SK-N-SH (cell line): ENCODE results near the gene ARMC8. TPM values are rescaled to one million over a fixed set of nuclear protein-coding genes. Genes with fewer than 3 reads are reported as not detected.

Source experiments
- CTCF ChIA-PET: fragments of 300-600, 350-600 bp; formaldehyde crosslinking; extraction: SDS; loops from one replicate; lab custom pipeline; 2021; lab: Yijun Ruan, JAX
- POLR2A ChIA-PET: fragments of 350-600 bp; sonication (Branson Sonifier 250); formaldehyde crosslinking; extraction: SDS; loops from one replicate; lab custom pipeline; 2020; ENCODE audit warnings: antibody characterized with exemption, inconsistent platforms; lab: Yijun Ruan, JAX
- DNase-seq: peaks from one replicate; pipeline ENCODE4 v3.0.0; 2012
- H2AFZ ChIP-seq: fragments of 200-600 bp; sonication (generic); 2 replicates; pipeline ENCODE4 v1.8.1; 2016; ENCODE audit warnings: antibody characterized with exemption, mild to moderate bottlenecking, low read depth
- H3F3A ChIP-seq: fragments of 200-600 bp; sonication (generic); replicated peaks from 2 replicates; pipeline ENCODE3; 2016; ENCODE audit warnings: antibody characterized with exemption, mild to moderate bottlenecking; ENCODE audit not compliant: insufficient read depth
- H3K27ac ChIP-seq, 2 experiments: fragments of 200-500 bp in 1 of 2; fragments of 200-600 bp in 1 of 2; sonication (Bioruptor generic) in 1 of 2; sonication (generic), shearing (Covaris generic) in 1 of 2; 2 replicates each; pipeline versions ENCODE4 v1.5.1 to v1.6.1; 2014 to 2016; ENCODE audit warnings: low read depth in 2 of 2, inconsistent platforms in 1 of 2, low read length in 1 of 2, mild to moderate bottlenecking in 1 of 2, mixed read lengths in 1 of 2
- H3K27me3 ChIP-seq: fragments of 200-600 bp; sonication (generic), shearing (Covaris generic); 2 replicates; pipeline ENCODE4 v1.6.1; 2016; ENCODE audit warnings: mixed run types; ENCODE audit not compliant: insufficient read depth
- H3K36me3 ChIP-seq, 2 experiments: fragments of 200-500 bp in 1 of 2; fragments of 200-600 bp in 1 of 2; sonication (Bioruptor generic) in 1 of 2; sonication (generic) in 1 of 2; replicated peaks in 1 of 2; 2 replicates each; pipeline versions ENCODE3 to v1.5.1; 2014 to 2016; ENCODE audit warnings: low read length in 1 of 2, mild to moderate bottlenecking in 1 of 2; ENCODE audit not compliant: insufficient read depth in 2 of 2, control insufficient read depth in 1 of 2
- H3K4me1 ChIP-seq, 2 experiments: fragments of 200-500 bp in 1 of 2; fragments of 200-600 bp in 1 of 2; sonication (Bioruptor generic) in 1 of 2; sonication (generic), shearing (Covaris generic) in 1 of 2; 2 replicates each; pipeline versions ENCODE4 v1.5.1 to v1.6.1; 2014 to 2016; ENCODE audit warnings: low read depth in 1 of 2, low read length in 1 of 2, mixed run types in 1 of 2; ENCODE audit not compliant: insufficient read depth in 2 of 2, control insufficient read depth in 1 of 2
- H3K4me2 ChIP-seq: fragments of 200-600 bp; sonication (generic), shearing (Covaris generic); 2 replicates; pipeline ENCODE4 v1.6.1; 2017; ENCODE audit warnings: mixed run types
- H3K4me3 ChIP-seq, 2 experiments: fragments of 200-500 bp in 1 of 2; fragments of 200-600 bp in 1 of 2; sonication (Bioruptor generic) in 1 of 2; sonication (generic), shearing (Covaris generic) in 1 of 2; 2 replicates each; pipeline versions ENCODE4 v1.5.1 to v1.8.1; 2014 to 2016; ENCODE audit warnings: low read depth in 2 of 2, inconsistent platforms in 1 of 2, low read length in 1 of 2, mild to moderate bottlenecking in 1 of 2, mixed read lengths in 1 of 2, moderate library complexity in 1 of 2
- H3K79me2 ChIP-seq: fragments of 200-600 bp; sonication (generic); 2 replicates; pipeline ENCODE4 v1.8.1; 2017; ENCODE audit warnings: mild to moderate bottlenecking; ENCODE audit not compliant: insufficient read depth
- H3K9ac ChIP-seq: fragments of 200-600 bp; sonication (generic); 2 replicates; pipeline ENCODE4 v1.6.1; 2017; ENCODE audit warnings: mixed run types
- H3K9me2 ChIP-seq: fragments of 200-600 bp; sonication (generic); 2 replicates; pipeline ENCODE4 v1.6.1; 2017; ENCODE audit warnings: mixed run types
- H3K9me3 ChIP-seq: fragments of 200-600 bp; sonication (generic); 2 replicates; pipeline ENCODE4 v1.6.1; 2017; ENCODE audit warnings: mixed run types, mild to moderate bottlenecking, moderate library complexity
- H4K20me1 ChIP-seq: fragments of 200-600 bp; sonication (generic); 2 replicates; pipeline ENCODE4 v1.6.1; 2017; ENCODE audit warnings: mild to moderate bottlenecking, mixed run types; ENCODE audit not compliant: insufficient read depth
- ELF1 ChIP-seq: IDR thresholded peaks from 2 replicates; pipeline ENCODE4 v1.4.0; 2012
- EZH2phosphoT487 ChIP-seq: fragments of 200-600 bp; sonication (generic); IDR thresholded peaks from 2 replicates; pipeline ENCODE4 v1.6.1; 2017; ENCODE audit warnings: low read depth, mixed run types, mild to moderate bottlenecking, antibody characterized with exemption, moderate library complexity, borderline replicate concordance
- FOSL2 ChIP-seq: IDR thresholded peaks from 2 replicates; pipeline ENCODE4 v1.4.0; 2012; ENCODE audit warnings: low read depth, mild to moderate bottlenecking, moderate library complexity, borderline replicate concordance
- GABPA ChIP-seq: IDR thresholded peaks from 2 replicates; pipeline ENCODE4 v1.4.0; 2012; ENCODE audit warnings: low read depth, mild to moderate bottlenecking
- GATA2 ChIP-seq: sonication (generic); formaldehyde crosslinking; IDR thresholded peaks from 2 replicates; pipeline ENCODE4 v1.5.0; 2020; ENCODE audit warnings: mild to moderate bottlenecking, missing genetic modification reagents
- JUND ChIP-seq: IDR thresholded peaks from 2 replicates; pipeline ENCODE4 v1.4.0; 2012
- NRF1 ChIP-seq: IDR thresholded peaks from 2 replicates; pipeline ENCODE4 v1.6.1; 2012; ENCODE audit warnings: low read depth, mild to moderate bottlenecking, low read length
- POLR2AphosphoS5 ChIP-seq: IDR thresholded peaks from 2 replicates; pipeline ENCODE4 v1.6.1; 2012; ENCODE audit warnings: low read depth, low read length
- TCF12 ChIP-seq: IDR thresholded peaks from 2 replicates; pipeline ENCODE4 v1.4.0; 2012
- YY1 ChIP-seq: IDR thresholded peaks from 2 replicates; pipeline ENCODE4 v1.4.0; 2012; ENCODE audit warnings: low read depth, mild to moderate bottlenecking
- WGBS: methylation state at CpG from one replicate; pipeline ENCODE4 v1.1.6; 2017; ENCODE audit warnings: low lambda C conversion rate; 5-methylcytosine and 5-hydroxymethylcytosine counted together
- polyA plus RNA-seq, 3 experiments: library from polyadenylated mRNA; depleted of rRNA; stranded (reverse); fragments of >200 nt; gene quantifications; 2 replicates each; pipeline ENCODE4 v1.2.3, GENCODE V29; 2012
- TF ChIP-seq, protein P1 (sequence below): IDR thresholded peaks from 2 replicates; pipeline ENCODE4 v1.6.1; 2012; ENCODE audit warnings: mild to moderate bottlenecking, low read depth, low read length, moderate library complexity
- TF ChIP-seq, protein P2 (sequence below): IDR thresholded peaks from 2 replicates; pipeline ENCODE4; 2012
- TF ChIP-seq, protein P3 (sequence below): IDR thresholded peaks from 2 replicates; pipeline ENCODE4 v1.4.0; 2012; ENCODE audit warnings: low read depth, borderline replicate concordance
- TF ChIP-seq, protein P4 (sequence below): fragments of 200-600 bp; sonication (generic); IDR thresholded peaks from 2 replicates; pipeline ENCODE4 v1.6.1; 2017; ENCODE audit warnings: antibody characterized with exemption, mild to moderate bottlenecking, moderate library complexity

ARMC8 gene
- polyA plus RNA-seq, 1 of the 3 experiments (the other 2 are of a cell fraction) = 35.5 TPM

DNA sequence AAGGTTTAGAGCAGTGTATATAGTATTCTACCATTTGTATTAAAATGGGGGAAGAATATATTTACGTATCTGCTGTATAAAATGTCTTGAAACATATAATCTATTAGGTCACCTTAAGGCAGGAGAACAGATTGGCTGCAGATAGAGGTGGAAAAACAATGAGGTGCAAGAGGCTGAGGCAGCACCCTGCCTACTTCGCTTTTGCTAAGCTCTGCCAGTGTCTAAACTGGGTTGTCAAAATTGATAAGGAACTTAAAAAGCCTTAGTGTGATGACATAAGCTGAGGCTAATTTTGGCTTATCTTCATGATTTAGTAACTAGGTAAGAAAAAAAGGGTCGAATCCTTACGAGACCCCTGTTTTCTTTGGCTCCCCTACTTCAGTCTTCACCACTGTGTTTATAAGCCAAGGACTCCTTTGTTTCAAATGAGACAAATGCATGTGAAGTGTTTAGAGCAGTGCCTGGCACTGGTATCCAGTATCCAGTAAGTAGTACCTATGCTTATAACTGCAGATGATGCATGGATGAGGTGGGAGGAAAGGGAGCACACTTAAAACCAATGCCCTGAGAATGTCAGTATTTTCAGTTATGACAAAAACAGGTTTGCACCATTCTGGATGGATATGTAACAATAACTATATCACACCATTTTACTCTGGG lies 45.7 kb downstream of the ARMC8 start (continued):
- TF ChIP-seq, protein P1, sequence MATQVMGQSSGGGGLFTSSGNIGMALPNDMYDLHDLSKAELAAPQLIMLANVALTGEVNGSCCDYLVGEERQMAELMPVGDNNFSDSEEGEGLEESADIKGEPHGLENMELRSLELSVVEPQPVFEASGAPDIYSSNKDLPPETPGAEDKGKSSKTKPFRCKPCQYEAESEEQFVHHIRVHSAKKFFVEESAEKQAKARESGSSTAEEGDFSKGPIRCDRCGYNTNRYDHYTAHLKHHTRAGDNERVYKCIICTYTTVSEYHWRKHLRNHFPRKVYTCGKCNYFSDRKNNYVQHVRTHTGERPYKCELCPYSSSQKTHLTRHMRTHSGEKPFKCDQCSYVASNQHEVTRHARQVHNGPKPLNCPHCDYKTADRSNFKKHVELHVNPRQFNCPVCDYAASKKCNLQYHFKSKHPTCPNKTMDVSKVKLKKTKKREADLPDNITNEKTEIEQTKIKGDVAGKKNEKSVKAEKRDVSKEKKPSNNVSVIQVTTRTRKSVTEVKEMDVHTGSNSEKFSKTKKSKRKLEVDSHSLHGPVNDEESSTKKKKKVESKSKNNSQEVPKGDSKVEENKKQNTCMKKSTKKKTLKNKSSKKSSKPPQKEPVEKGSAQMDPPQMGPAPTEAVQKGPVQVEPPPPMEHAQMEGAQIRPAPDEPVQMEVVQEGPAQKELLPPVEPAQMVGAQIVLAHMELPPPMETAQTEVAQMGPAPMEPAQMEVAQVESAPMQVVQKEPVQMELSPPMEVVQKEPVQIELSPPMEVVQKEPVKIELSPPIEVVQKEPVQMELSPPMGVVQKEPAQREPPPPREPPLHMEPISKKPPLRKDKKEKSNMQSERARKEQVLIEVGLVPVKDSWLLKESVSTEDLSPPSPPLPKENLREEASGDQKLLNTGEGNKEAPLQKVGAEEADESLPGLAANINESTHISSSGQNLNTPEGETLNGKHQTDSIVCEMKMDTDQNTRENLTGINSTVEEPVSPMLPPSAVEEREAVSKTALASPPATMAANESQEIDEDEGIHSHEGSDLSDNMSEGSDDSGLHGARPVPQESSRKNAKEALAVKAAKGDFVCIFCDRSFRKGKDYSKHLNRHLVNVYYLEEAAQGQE = no peak
- TF ChIP-seq TCF12 = no peak
- TF ChIP-seq, all 33 proteins: peak for 0

DNA sequence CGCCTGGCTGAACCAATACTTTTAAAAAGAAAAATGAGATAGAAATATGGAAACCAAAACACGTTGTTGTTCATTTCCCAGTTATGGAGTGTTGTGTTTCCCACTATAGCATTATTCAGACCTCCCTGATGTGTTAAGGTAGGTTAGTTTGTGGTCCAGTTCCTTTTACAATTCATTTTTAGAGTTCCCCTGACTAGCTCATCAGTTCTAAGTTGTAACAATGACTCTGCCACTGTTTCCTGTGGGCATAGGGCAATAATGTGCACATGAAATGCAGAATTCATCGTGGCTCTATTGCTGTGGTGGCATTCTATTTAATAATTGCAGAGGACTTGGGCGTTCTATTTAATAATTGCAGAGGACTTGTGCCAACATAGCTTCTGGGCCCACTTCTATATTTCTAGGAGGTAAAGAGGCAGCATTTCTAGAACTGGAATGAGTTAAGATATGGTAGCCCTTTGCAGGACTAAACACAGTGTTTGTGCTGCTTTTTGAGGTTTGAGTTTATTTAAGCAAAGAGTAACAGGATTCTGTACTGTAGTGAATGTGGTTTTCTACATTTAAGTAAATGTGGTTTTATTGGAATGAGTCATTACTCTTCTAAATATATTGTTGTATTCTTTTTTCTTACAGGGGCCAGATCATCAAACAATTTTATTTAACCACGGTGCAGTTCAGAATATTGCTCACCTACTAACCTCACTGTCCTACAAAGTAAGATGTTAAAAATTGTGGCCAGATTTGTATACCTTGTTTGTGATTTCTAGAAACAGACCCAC lies 47.5 kb downstream of the ARMC8 start:
- TF ChIP-seq NRF1 = no peak
- no peak for TF ChIP-seq GATA2 (CRISPR knock-in tag)
- peak; percentile 15; the same call in 1 of the 2 replicates for TF ChIP-seq FOSL2
- peak; percentile 20; the same call in 1 of the 2 replicates for TF ChIP-seq JUND
- H3K9me3 ChIP-seq = no peaks in the 10 kb centered on the region
- no peak for DNase-seq
- peak overlapping the region in 1 of 2 experiments; percentile 48; a peak in 2 of 4 replicates for H3K27ac ChIP-seq
- peaks cover 65 to 67% of the 10 kb centered on the region in 2 experiments for H3K36me3 ChIP-seq
- H3K9me2 ChIP-seq = no peaks in the 10 kb centered on the region
- no peak overlapping the region for H2AFZ ChIP-seq
- CTCF ChIA-PET = interaction anchor here (0.9 kb wide), 1 partner anchor 112 kb away, joined by 3 read pairs; no protein-coding TSS in a partner anchor
- peaks cover 27% of the 10 kb centered on the region for H3F3A ChIP-seq
- H3K4me2 ChIP-seq = no peak overlapping the region
- peaks cover 6% of the 10 kb centered on the region; the same call in 1 of the 2 replicates for H4K20me1 ChIP-seq
- H3K4me1 ChIP-seq = peaks cover 0 to 5% of the 10 kb centered on the region in 2 experiments; a peak in 1 of 4 replicates
- WGBS = 95% methylated on average over 5 of the region's 5 CpGs
- H3K27me3 ChIP-seq = no peaks in the 10 kb centered on the region
- POLR2A ChIA-PET = interaction anchor here (0.6 kb wide), 1 partner anchor 58 kb away, joined by 3 read pairs; no protein-coding TSS in a partner anchor
- H3K79me2 ChIP-seq = 0 out of 2 replicates have a peak, but pooled peaks cover 3% of the 10 kb centered on the region
- H3K4me3 ChIP-seq = no peak overlapping the region
- H3K9ac ChIP-seq = no peak overlapping the region

DNA sequence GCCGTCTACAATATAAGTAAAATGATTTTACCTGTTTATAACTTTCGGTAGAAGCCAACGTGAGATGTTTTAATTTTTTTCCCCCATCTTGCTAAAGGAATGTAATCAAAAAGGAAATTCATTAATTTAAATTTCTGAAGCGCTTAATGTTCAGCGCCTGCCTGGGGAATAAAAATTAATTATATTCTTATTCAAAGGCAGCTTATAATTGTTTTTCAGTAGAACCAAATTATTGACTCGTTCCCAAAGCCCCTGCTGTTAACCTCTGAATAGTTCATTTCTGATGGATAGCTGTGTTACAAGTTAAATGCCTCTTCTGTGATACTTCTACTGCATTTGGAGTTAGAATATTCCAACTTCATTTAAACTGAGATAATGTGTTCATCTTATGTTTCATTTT lies 51.6 kb downstream of the ARMC8 start:
- Histone ChIP-seq H3K4me1 (peaks cover 0 to 5% of the 10 kb centered on the region in 2 experiments; a peak in 1 of 4 replicates), H2AFZ (no peak overlapping the region), H3F3A (peaks cover 16% of the 10 kb centered on the region), H3K4me2 (no peak overlapping the region), H3K79me2 (0 out of 2 replicates have a peak, but pooled peaks cover under 1% of the 10 kb centered on the region), H3K4me3 (no peak overlapping the region), H3K36me3 (peaks cover 61 to 80% of the 10 kb centered on the region in 2 experiments), H3K9me3 (no peaks in the 10 kb centered on the region), H3K27me3 (no peaks in the 10 kb centered on the region), H3K9ac (no peak overlapping the region), H3K9me2 (no peaks in the 10 kb centered on the region), H4K20me1 (peaks cover 6% of the 10 kb centered on the region; the same call in 1 of the 2 replicates), H3K27ac (no peak overlapping the region)
- ChIA-PET CTCF (no interaction called here), POLR2A (no interaction called here)
- TF ChIP-seq YY1 (no peak), EZH2phosphoT487 (no peak), GABPA (no peak), POLR2AphosphoS5 (no peak), ELF1 (no peak)
- TF ChIP-seq, protein P2, sequence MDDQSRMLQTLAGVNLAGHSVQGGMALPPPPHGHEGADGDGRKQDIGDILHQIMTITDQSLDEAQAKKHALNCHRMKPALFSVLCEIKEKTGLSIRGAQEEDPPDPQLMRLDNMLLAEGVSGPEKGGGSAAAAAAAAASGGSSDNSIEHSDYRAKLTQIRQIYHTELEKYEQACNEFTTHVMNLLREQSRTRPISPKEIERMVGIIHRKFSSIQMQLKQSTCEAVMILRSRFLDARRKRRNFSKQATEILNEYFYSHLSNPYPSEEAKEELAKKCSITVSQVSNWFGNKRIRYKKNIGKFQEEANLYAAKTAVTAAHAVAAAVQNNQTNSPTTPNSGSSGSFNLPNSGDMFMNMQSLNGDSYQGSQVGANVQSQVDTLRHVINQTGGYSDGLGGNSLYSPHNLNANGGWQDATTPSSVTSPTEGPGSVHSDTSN = no peak
- TF ChIP-seq, protein P3, sequence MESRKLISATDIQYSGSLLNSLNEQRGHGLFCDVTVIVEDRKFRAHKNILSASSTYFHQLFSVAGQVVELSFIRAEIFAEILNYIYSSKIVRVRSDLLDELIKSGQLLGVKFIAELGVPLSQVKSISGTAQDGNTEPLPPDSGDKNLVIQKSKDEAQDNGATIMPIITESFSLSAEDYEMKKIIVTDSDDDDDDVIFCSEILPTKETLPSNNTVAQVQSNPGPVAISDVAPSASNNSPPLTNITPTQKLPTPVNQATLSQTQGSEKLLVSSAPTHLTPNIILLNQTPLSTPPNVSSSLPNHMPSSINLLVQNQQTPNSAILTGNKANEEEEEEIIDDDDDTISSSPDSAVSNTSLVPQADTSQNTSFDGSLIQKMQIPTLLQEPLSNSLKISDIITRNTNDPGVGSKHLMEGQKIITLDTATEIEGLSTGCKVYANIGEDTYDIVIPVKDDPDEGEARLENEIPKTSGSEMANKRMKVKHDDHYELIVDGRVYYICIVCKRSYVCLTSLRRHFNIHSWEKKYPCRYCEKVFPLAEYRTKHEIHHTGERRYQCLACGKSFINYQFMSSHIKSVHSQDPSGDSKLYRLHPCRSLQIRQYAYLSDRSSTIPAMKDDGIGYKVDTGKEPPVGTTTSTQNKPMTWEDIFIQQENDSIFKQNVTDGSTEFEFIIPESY = no peak
- TF ChIP-seq, protein P4, sequence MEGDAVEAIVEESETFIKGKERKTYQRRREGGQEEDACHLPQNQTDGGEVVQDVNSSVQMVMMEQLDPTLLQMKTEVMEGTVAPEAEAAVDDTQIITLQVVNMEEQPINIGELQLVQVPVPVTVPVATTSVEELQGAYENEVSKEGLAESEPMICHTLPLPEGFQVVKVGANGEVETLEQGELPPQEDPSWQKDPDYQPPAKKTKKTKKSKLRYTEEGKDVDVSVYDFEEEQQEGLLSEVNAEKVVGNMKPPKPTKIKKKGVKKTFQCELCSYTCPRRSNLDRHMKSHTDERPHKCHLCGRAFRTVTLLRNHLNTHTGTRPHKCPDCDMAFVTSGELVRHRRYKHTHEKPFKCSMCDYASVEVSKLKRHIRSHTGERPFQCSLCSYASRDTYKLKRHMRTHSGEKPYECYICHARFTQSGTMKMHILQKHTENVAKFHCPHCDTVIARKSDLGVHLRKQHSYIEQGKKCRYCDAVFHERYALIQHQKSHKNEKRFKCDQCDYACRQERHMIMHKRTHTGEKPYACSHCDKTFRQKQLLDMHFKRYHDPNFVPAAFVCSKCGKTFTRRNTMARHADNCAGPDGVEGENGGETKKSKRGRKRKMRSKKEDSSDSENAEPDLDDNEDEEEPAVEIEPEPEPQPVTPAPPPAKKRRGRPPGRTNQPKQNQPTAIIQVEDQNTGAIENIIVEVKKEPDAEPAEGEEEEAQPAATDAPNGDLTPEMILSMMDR = no peak
- 94% methylated on average over 6 of the region's 6 CpGs for WGBS
- DNase-seq = no peak
